ENCODE results near the gene GFRA4.

The GFRA4 gene

DNA sequence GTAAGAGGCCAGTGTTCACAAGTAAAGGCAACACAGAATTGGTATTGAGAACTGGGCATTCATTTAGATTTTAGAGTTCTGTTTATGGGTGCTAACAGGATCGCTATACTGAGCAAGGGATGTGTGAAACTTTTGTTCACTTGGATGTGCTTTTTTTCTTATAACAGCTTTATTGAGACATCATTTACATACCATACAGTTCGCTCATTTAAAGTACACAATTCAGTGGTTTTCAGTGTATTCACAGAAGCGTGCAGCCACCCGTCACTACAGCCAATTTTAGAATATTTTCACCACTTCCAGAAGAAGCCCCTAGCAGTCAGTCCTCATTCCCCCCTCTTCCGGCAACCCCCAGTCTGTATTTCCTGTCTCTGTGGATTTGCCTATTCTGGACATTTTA is 48.7 kb downstream of the GFRA4 start:
- DNase-seq = no peak

DNA sequence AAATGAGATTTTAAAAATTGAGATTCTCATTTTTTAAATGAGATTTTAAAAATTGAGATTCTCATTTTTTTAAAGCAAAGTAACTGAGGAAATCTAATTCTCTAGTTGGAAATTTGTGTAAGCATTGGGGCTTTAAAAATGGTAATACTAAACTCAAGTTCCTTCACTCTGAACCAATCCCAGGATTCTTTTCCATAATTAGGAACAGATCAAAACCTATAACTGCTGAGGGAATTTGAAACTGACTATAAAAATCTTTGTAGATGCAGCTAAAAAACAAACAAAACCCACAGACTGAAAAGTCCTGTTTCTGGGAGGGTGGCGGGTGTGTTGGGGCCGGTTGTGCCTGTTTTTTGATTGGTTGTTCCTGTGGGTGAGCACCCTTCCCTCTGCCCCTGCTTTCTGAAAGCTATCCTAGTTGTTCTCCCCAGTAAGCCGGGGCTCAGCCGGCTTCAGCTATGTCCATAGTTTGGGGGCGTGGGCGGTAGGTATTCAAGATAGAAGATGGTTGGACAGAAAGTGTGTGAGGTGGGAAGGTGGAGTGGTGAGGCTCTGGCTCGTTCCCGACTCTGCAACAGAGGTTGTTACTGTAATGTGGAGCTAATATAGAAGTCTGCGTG is 49.3 kb downstream of the GFRA4 start:
- no peak for DNase-seq

DNA sequence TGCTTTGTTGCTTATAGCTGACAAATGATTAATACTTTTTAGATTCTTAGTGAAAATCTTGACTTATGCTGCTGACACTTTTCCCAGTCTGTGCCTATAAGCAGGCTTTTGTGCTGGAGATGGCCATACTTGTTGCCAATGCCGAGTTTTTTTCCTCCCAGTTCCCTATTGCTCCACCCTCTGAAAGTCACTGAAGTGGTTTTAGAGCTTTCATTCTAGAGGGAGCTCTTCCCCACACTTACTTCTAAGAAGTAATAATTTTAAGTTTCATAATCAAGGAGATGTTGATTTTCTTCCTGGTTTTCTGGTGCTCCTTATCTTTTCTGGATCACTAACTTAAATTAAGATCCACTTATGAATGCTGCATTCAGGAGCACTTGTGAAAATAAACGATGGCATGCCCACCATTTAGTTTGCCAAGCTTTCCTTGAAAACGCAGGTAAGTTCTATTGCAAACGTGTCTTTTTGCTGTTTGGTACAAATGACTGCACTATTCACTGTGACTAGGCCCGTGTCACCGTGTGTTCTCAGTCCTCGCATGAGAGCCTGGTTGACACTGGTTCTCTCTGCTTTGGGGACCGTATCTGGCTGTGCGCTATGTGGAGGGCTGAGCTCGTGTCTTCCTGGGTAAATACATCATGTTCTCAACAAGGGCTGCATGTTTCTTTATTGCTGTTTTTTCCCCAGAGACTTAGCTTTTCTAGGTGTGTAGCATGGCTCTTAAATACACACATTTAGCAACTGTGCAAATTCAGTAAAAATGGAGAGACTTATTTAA is 50.2 kb downstream of the GFRA4 start:
- no peak for DNase-seq

DNA sequence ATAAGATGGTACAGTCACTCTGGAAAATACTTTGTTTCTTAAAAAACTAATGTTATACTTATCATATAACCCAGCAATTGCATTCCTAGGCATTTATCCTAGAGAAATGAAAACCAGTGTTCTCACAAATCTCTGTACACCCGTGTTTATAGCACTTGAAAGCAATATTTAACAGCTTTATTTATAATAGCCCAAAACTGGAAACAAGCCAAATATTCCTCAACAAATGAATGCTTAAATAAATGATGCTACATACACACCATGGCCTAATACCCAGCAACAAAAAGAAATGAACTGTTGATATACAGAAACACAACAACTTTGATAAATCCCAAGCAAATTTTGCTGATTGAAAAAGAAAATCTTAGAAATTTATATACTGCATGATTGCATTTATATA is 51.3 kb downstream of the GFRA4 start:
- DNase-seq = no peak

All from activated CD8-positive, alpha-beta memory T cell treated with anti-CD3 and anti-CD28 coated beads for 24 hours (primary cell).